IPS DF 4.7 (cell line): ENCODE measurements around the gene TPK1.

Source experiments
- DNase-seq: peaks from one replicate; pipeline ENCODE4 v3.0.0-alpha.2; 2013; ENCODE audit warnings: low spot score; ENCODE audit errors: extremely low read depth

The TPK1 gene

GRCh38 chr7:144534196-144534595, 301.7 kb downstream of the TPK1 start:
- no peak for DNase-seq

- DNase-seq, result no peak
Observed at GRCh38 chr7:144531181-144531580, 304.7 kb downstream of the TPK1 start.

- no peak for DNase-seq
Observed at GRCh38 chr7:144529269-144529926, 306.5 kb downstream of the TPK1 start.

- DNase-seq, result no peak
Observed at GRCh38 chr7:144528536-144529045, 307.3 kb downstream of the TPK1 start.

GRCh38 chr7:144527051-144527471, 308.8 kb downstream of the TPK1 start:
- no peak for DNase-seq

- DNase-seq, result no peak
Observed at GRCh38 chr7:144525956-144526355, 309.9 kb downstream of the TPK1 start.

GRCh38 chr7:144524271-144524670, 311.6 kb downstream of the TPK1 start:
- no peak for DNase-seq

- no peak for DNase-seq
Observed at GRCh38 chr7:144523621-144524020, 312.2 kb downstream of the TPK1 start.

- DNase-seq, result no peak
Observed at GRCh38 chr7:144519925-144520324, 315.9 kb downstream of the TPK1 start.

- no peak for DNase-seq
Observed at GRCh38 chr7:144518360-144518759, 317.5 kb downstream of the TPK1 start.

GRCh38 chr7:144517749-144518148, 318.1 kb downstream of the TPK1 start:
- DNase-seq, result no peak

GRCh38 chr7:144516729-144517525, 318.9 kb downstream of the TPK1 start:
- DNase-seq, result no peak

- no peak for DNase-seq
Observed at GRCh38 chr7:144513334-144513733, 322.5 kb downstream of the TPK1 start.

- no peak for DNase-seq
Observed at GRCh38 chr7:144510621-144511020, 325.2 kb downstream of the TPK1 start.

GRCh38 chr7:144508702-144509101, 327.2 kb downstream of the TPK1 start:
- no peak for DNase-seq

- no peak for DNase-seq
Observed at GRCh38 chr7:144503215-144503614, 332.6 kb downstream of the TPK1 start.

GRCh38 chr7:144500225-144500624, 335.6 kb downstream of the TPK1 start:
- no peak for DNase-seq

GRCh38 chr7:144497282-144497681, 338.6 kb downstream of the TPK1 start:
- DNase-seq, result no peak

GRCh38 chr7:144494355-144494754, 341.5 kb downstream of the TPK1 start:
- no peak for DNase-seq

GRCh38 chr7:144489504-144489903, 346.3 kb downstream of the TPK1 start:
- DNase-seq, result no peak

GRCh38 chr7:144488977-144489376, 346.9 kb downstream of the TPK1 start:
- no peak for DNase-seq

GRCh38 chr7:144487901-144488300, 348.0 kb downstream of the TPK1 start:
- DNase-seq, result peak; percentile 36

GRCh38 chr7:144484445-144484844, 351.4 kb downstream of the TPK1 start:
- no peak for DNase-seq
